Upper lobe of left lung (tissue), 4 donors: ENCODE measurements around the gene HK2.

Source experiments
- CTCF ChIP-seq, 6 experiments: fragments of 450-650 bp in 4 of 6; fragments of 200-600 bp in 2 of 6; sonication (generic) in 2 of 6; IDR thresholded peaks; one replicate each; pipeline ENCODE4 v1.5.1; 2016 to 2019; ENCODE audit warnings: antibody characterized with exemption in 6 of 6
- EP300 ChIP-seq, 4 donors: sonication (generic); formaldehyde crosslinking; IDR thresholded peaks; one replicate each; pipeline ENCODE4 v1.5.1; 2017; ENCODE audit warnings: antibody characterized with exemption in 4 of 4, control low read depth in 2 of 4
- POLR2AphosphoS5 ChIP-seq, 2 donors: sonication (generic); formaldehyde crosslinking; IDR thresholded peaks; one replicate each; pipeline ENCODE4 v1.5.1; 2017; ENCODE audit warnings: antibody characterized with exemption in 2 of 2

GRCh38 chr2:74889159-74889558 is 55.2 kb downstream of the HK2 start:
- TF ChIP-seq CTCF (IDR thresholded peaks at IDR 0.05) (no peak), POLR2AphosphoS5 (IDR thresholded peaks at IDR 0.05) (no peak), EP300 (IDR thresholded peaks at IDR 0.05) (no peak)
